Activated CD8-positive, alpha-beta T cell treated with anti-CD3 and anti-CD28 coated beads for 36 hours (primary cell): ENCODE measurements around the gene ERMAP. TPM values are rescaled to one million over a fixed set of nuclear protein-coding genes. Genes with fewer than 3 reads are reported as not detected.
A peak's percentile ranks its signal among the peaks of the same experiment; 100 is the strongest.

Experiments
- ATAC-seq: fragments of 200-7000 bp; cut with Tn5 transposase; one replicate; pipeline ENCODE4 v1.10.0; 2021; ENCODE audit warnings: mild to moderate bottlenecking, moderate library complexity
- CTCF ChIA-PET: fragments of 350-600 bp; sonication (Branson Sonifier 250); formaldehyde crosslinking; loops from one replicate; lab custom pipeline; 2021; ENCODE audit warnings: antibody characterized with exemption; lab: Charles Lee
- POLR2A ChIA-PET: fragments of 350-600 bp; sonication (Branson Sonifier 250); formaldehyde crosslinking; loops from one replicate; lab custom pipeline; 2021; ENCODE audit warnings: antibody characterized with exemption; lab: Charles Lee
- DNase-seq: peaks from one replicate; pipeline ENCODE4 v3.0.0-alpha.2; 2020
- H3K27ac Mint-ChIP-seq: one replicate; pipeline ENCODE4 v1.8.0; 2021; ENCODE audit warnings: mild to moderate bottlenecking, mixed read lengths
- H3K27me3 Mint-ChIP-seq: one replicate; pipeline ENCODE4 v1.8.0; 2021; ENCODE audit warnings: mixed read lengths
- H3K36me3 Mint-ChIP-seq: one replicate; pipeline ENCODE4 v1.8.0; 2021; ENCODE audit warnings: low read depth, mixed read lengths
- H3K4me1 Mint-ChIP-seq: one replicate; pipeline ENCODE4 v1.8.0; 2021; ENCODE audit warnings: low read depth, mixed read lengths
- H3K4me3 Mint-ChIP-seq: one replicate; pipeline ENCODE4 v1.8.0; 2021; ENCODE audit warnings: mild to moderate bottlenecking, moderate library complexity, mixed read lengths
- H3K9me3 Mint-ChIP-seq: one replicate; pipeline ENCODE4 v1.8.0; 2021; ENCODE audit warnings: mixed read lengths
- CTCF ChIP-seq: fragments of 200-600 bp; IDR thresholded peaks from one replicate; pipeline ENCODE4 v1.8.0; 2022; ENCODE audit warnings: antibody characterized with exemption, mild to moderate bottlenecking
- intact Hi-C: fragments of 100-400 bp; cut with micrococcal nuclease; formaldehyde crosslinking; loops from one replicate; pipeline ENCODE4 v1.10.0; 2022
- total RNA-seq, 2 experiments: library from RNA; stranded (reverse); gene quantifications; one replicate each; pipeline ENCODE4 v1.2.3, GENCODE V29; 2021

The ERMAP gene
- total RNA-seq, 2 experiments from 2014 or later = 3.9 to 4.4 TPM

- DNase-seq = peak; percentile 16
- Mint-ChIP-seq H3K27me3 (no peaks in the 10 kb centered on the region), H3K36me3 (peaks cover 1% of the 10 kb centered on the region), H3K9me3 (no peaks in the 10 kb centered on the region), H3K4me3 (peak overlapping the region; percentile 71), H3K4me1 (peaks cover 23% of the 10 kb centered on the region), H3K27ac (peak overlapping the region; percentile 82)
- POLR2A ChIA-PET = interaction anchor here (0.7 to 2.6 kb wide), 11 partner anchors 19 to 157 kb away, joined by 3 to 11 read pairs (median 4); partner anchors contain the start of genes C1orf50, P3H1, PPIH and TMEM269
- peak; percentile 0 for ATAC-seq
- CTCF ChIA-PET = interaction anchor here (0.8 to 2.4 kb wide), 5 partner anchors 30 to 50 kb away, joined by 3 to 6 read pairs (median 3); partner anchors contain the start of gene ZNF691
- no peak for TF ChIP-seq CTCF
- intact Hi-C loops = no loop called here
Observed at GRCh38 chr1:42815941-42816584, 859 bp upstream of the ERMAP start.

GRCh38 chr1:42817440-42817767 is 482 bp downstream of the ERMAP start:
- Mint-ChIP-seq H3K4me1 (peaks cover 23% of the 10 kb centered on the region), H3K36me3 (peaks cover 1% of the 10 kb centered on the region), H3K9me3 (no peaks in the 10 kb centered on the region), H3K4me3 (peak overlapping the region; percentile 71), H3K27me3 (no peaks in the 10 kb centered on the region), H3K27ac (no peak overlapping the region)
- no peak for TF ChIP-seq CTCF
- ChIA-PET POLR2A (interaction anchor here (1.0 to 2.6 kb wide), 4 partner anchors 16 to 135 kb away, joined by 4 to 11 read pairs (median 9); partner anchors contain the start of genes C1orf50, P3H1, YBX1 and ZNF691), CTCF (interaction anchor here (0.8 to 2.4 kb wide), 6 partner anchors 17 to 239 kb away, joined by 3 to 6 read pairs (median 3); partner anchors contain the start of gene ZNF691)
- ATAC-seq = no peak
- intact Hi-C loops = no loop called here
- no peak for DNase-seq

- H3K27me3 Mint-ChIP-seq = no peaks in the 10 kb centered on the region
- peaks cover 1% of the 10 kb centered on the region for H3K36me3 Mint-ChIP-seq
- DNase-seq (no peak), ATAC-seq (no peak)
- intact Hi-C loops = no loop called here
- POLR2A ChIA-PET = interaction anchor here (1.0 to 2.6 kb wide), 3 partner anchors 15 to 51 kb away, joined by 4 to 11 read pairs (median 10); partner anchors contain the start of genes C1orf50, P3H1 and ZNF691
- H3K27ac Mint-ChIP-seq = no peak overlapping the region
- peaks cover 28% of the 10 kb centered on the region for H3K4me1 Mint-ChIP-seq
- CTCF ChIA-PET = interaction anchor here (0.9 to 2.4 kb wide), 4 partner anchors 29 to 239 kb away, joined by 3 to 6 read pairs (median 4); partner anchors contain the start of gene ZNF691
- H3K9me3 Mint-ChIP-seq = no peaks in the 10 kb centered on the region
- H3K4me3 Mint-ChIP-seq = peak overlapping the region; percentile 71
- no peak for TF ChIP-seq CTCF
Observed at GRCh38 chr1:42817976-42818375, 1.1 kb downstream of the ERMAP start.

GRCh38 chr1:42820813-42821212 is 3.9 kb downstream of the ERMAP start:
- no peak for TF ChIP-seq CTCF
- peaks cover 28% of the 10 kb centered on the region for H3K4me1 Mint-ChIP-seq
- H3K36me3 Mint-ChIP-seq = no peaks in the 10 kb centered on the region
- intact Hi-C loops = no loop called here
- H3K4me3 Mint-ChIP-seq = no peak overlapping the region
- H3K27ac Mint-ChIP-seq = no peak overlapping the region
- ATAC-seq = no peak
- no peaks in the 10 kb centered on the region for H3K27me3 Mint-ChIP-seq
- ChIA-PET CTCF (interaction anchor here (1.1 to 2.3 kb wide), 4 partner anchors 12 to 253 kb away, joined by 3 to 10 read pairs (median 6); partner anchors contain the start of gene ZNF691), POLR2A (interaction anchor here (0.6 to 1.6 kb wide), 4 partner anchors 16 to 23 kb away, joined by 3 to 4 read pairs (median 4); no protein-coding TSS in a partner anchor)
- DNase-seq = no peak
- no peaks in the 10 kb centered on the region for H3K9me3 Mint-ChIP-seq

DNA sequence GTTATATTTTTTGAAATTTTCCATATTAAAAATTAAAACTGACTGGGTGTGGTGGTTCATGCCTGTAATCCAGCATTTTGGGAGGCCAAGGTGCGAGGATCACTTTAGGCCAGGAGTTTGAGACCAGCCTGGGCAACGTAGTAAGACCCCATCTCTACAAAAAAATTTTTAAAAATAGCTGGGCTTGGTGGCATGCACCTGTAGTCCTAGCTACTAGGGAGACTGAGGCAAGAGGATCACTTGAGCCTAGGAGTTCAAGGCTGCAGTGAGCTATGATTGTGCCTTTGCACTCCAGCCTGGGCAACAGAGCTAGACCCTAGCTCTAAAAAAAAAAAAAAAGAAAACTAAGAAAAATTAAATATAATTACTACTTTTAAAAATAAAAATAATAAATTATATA is 4.8 kb downstream of the ERMAP start:
- no peaks in the 10 kb centered on the region for H3K36me3 Mint-ChIP-seq
- intact Hi-C loops = no loop called here
- ATAC-seq (no peak), DNase-seq (no peak)
- no peaks in the 10 kb centered on the region for H3K27me3 Mint-ChIP-seq
- no peaks in the 10 kb centered on the region for H3K9me3 Mint-ChIP-seq
- H3K4me1 Mint-ChIP-seq = peaks cover 22% of the 10 kb centered on the region
- ChIA-PET CTCF (interaction anchor here (1.1 to 2.3 kb wide), 3 partner anchors 25 to 252 kb away, joined by 6 to 10 read pairs (median 7); partner anchors contain the start of gene ZNF691), POLR2A (interaction anchor here (0.9 to 1.6 kb wide), 2 partner anchors 22 to 58 kb away, joined by 3 to 4 read pairs; no protein-coding TSS in a partner anchor)
- H3K27ac Mint-ChIP-seq = no peak overlapping the region
- no peak for TF ChIP-seq CTCF
- H3K4me3 Mint-ChIP-seq = no peak overlapping the region
